Stimulated activated naive CD8-positive, alpha-beta T cell treated with anti-CD3 and anti-CD28 coated beads, Interleukin-15, amount 100 ng/mL, for 72 hours (primary cell): ENCODE results near the gene ADIPOR1.

ENCODE experiments used
- ATAC-seq: fragments of 150-1000 bp; cut with Tn5 transposase; 2 replicates; pipeline ENCODE4 v1.10.0; 2021; ENCODE audit warnings: mild to moderate bottlenecking, moderate library complexity
- DNase-seq, 2 donors: peaks; one replicate each; pipeline ENCODE4 v3.0.0; 2021 to 2022
- H3K27ac Mint-ChIP-seq, 2 donors: one replicate each; pipeline ENCODE4 v1.8.0; 2022; ENCODE audit warnings: mild to moderate bottlenecking in 2 of 2, mixed read lengths in 2 of 2, moderate library complexity in 2 of 2
- H3K27me3 Mint-ChIP-seq: one replicate; pipeline ENCODE4 v1.8.0; 2022; ENCODE audit warnings: mixed read lengths
- H3K4me1 Mint-ChIP-seq: one replicate; pipeline ENCODE4 v1.8.0; 2022; ENCODE audit warnings: mild to moderate bottlenecking, mixed read lengths
- H3K4me3 Mint-ChIP-seq, 2 donors: one replicate each; pipeline ENCODE4 v1.8.0; 2022; ENCODE audit warnings: mild to moderate bottlenecking in 2 of 2, mixed read lengths in 2 of 2, moderate library complexity in 1 of 2
- H3K9me3 Mint-ChIP-seq, 2 donors: one replicate each; pipeline ENCODE4 v1.8.0; 2022; ENCODE audit warnings: mixed read lengths in 2 of 2

Gene ADIPOR1

DNA sequence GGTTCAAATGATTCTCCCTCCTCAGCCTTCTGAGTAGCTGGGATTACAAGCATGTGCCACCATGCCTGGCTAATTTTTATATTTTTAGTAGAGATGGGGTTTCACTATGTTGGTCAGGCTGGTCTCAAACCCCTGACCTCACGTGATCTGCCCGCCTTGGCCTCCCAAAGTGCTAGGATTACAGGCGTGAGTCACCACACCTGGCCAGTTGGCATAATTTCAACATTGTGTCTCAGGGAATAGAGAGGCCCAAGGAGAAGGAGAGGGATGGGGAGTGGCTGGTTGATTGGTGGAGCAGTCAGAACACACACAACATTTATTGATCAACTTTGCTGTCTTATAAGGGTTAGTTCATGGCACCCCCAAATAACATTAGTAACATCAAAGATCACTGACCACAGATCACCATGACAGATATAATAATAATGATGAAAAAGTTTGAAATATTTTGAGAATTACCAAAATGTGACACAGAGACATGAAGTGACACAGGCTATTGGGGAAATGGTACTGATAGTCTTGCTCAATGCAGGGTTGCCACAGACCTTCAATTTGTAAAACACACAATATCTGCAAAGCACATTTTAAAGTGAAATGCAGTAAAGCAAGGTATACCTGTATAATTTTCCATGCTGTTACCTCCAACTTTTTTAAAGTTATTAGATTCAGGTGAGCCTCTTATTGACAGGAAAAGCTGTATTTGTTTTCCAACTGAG lies 24.8 kb upstream of the ADIPOR1 start:
- H3K4me1 Mint-ChIP-seq: no peaks in the 10 kb centered on the region
- no peaks in the 10 kb centered on the region for H3K9me3 Mint-ChIP-seq
- ATAC-seq: no peak
- no peak for DNase-seq
- peaks cover 13% of the 10 kb centered on the region for H3K27me3 Mint-ChIP-seq
- H3K27ac Mint-ChIP-seq: no peak overlapping the region
- no peak overlapping the region for H3K4me3 Mint-ChIP-seq

DNA sequence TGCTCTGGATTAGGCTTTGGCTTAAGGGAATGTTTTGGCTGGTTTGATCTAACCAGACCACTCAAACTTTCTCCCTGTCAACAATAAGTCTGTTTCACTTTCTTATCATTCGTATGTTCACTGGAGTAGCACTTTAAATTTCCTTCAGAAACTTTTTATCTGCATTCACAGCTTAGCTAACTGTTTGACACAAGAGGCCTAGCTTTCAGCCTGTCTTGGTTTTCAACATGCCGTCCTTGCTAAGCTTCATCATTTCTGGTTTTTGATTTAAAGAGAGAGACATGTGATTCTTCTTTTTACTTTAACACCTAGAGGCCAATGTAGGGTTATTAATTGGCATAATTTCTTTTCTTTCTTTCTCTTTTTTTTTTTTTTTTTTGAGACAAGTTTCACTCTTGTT lies 23.8 kb upstream of the ADIPOR1 start:
- H3K4me1 Mint-ChIP-seq: no peaks in the 10 kb centered on the region
- H3K9me3 Mint-ChIP-seq: no peaks in the 10 kb centered on the region
- DNase-seq (no peak), ATAC-seq (no peak)
- peaks cover 22% of the 10 kb centered on the region for H3K27me3 Mint-ChIP-seq
- H3K4me3 Mint-ChIP-seq: no peak overlapping the region
- no peak overlapping the region for H3K27ac Mint-ChIP-seq

DNA sequence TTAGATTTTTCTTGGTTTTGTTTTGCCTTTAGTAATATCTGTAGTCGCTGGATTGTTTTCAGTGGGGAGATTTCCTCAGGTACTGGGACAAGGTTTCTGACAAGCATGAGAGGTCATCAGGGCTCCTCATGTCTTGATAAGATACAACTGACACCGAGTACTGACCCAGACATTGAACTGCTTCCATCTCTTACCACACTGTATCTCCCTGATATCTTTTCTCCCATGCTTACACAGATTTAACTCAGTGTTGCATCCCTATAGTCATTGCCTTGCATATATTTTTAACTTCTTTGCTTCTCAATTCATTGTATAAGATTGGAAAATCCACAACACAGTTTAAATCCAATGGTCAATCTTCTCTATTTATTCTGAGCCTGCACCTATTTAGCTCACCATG lies 21.3 kb upstream of the ADIPOR1 start:
- peaks cover 29% of the 10 kb centered on the region for H3K27me3 Mint-ChIP-seq
- H3K27ac Mint-ChIP-seq: no peak overlapping the region
- no peaks in the 10 kb centered on the region for H3K4me1 Mint-ChIP-seq
- no peak overlapping the region for H3K4me3 Mint-ChIP-seq
- H3K9me3 Mint-ChIP-seq: no peaks in the 10 kb centered on the region
- ATAC-seq: no peak
- no peak for DNase-seq

DNA sequence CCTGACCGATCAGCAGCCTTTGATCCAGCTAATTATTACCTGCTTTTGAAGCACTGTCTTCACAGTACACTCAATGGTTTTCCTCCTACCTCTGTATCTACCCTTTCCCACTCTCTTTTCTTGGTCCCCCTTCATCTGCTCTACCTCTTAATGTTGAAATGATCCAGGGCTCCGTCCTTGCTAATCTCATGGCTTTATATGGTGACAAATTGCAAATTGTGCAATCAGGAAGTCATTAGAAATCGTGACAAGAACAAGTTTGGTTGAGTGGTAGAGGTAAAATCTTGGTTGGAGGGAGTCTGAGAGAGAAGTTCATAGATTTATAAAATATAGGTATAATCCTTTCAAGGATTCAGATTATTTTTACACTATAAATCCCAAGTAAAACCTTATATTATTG lies 18.5 kb upstream of the ADIPOR1 start:
- no peaks in the 10 kb centered on the region for H3K9me3 Mint-ChIP-seq
- H3K4me3 Mint-ChIP-seq: no peak overlapping the region
- no peak overlapping the region for H3K27ac Mint-ChIP-seq
- no peaks in the 10 kb centered on the region for H3K4me1 Mint-ChIP-seq
- ATAC-seq (no peak), DNase-seq (no peak)
- peaks cover 29% of the 10 kb centered on the region for H3K27me3 Mint-ChIP-seq

DNA sequence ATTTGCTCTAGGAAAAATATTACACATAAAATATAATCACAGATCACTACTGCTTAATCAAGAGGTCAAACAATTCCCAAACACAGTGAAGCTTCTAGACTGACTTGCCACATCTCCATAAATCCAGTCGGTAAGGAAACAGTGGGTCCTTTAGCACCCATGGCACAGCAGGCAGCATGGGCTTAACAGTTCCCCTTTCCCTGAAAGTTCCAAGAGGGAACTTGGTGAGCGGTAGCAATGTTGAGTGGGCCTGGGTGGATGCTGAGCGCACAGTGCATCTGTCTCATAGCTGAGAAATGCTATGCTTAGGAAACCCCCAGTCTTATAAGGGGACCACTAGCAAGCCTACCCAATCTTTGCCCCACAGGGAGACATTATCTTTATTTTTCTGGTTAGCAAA lies 16.7 kb upstream of the ADIPOR1 start:
- Mint-ChIP-seq H3K4me1 (no peaks in the 10 kb centered on the region), H3K27me3 (peaks cover 21% of the 10 kb centered on the region), H3K27ac (no peak overlapping the region), H3K4me3 (no peak overlapping the region), H3K9me3 (no peaks in the 10 kb centered on the region)
- no peak for DNase-seq
- no peak for ATAC-seq

DNA sequence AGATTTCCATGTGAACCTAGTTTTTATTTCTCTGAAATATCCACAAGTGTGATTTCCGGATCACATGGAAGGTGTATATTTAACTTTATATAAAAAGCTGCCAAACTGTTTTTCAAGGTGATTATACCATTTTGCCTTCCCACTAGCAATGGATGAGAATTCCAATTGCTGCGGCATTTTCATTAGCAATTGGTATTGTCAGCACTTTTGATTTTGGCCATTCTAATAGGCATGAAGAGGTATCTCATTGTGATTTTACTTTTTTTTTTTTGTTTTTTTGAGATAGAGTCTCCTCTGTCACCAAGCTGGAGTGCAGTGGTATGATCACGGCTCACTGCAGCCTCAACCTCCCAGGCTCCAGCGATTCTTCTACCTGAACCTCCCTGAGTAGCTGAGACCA lies 13.9 kb upstream of the ADIPOR1 start:
- no peak overlapping the region for H3K27ac Mint-ChIP-seq
- DNase-seq: no peak
- H3K4me1 Mint-ChIP-seq: peaks cover 14% of the 10 kb centered on the region
- no peaks in the 10 kb centered on the region for H3K9me3 Mint-ChIP-seq
- no peak overlapping the region for H3K4me3 Mint-ChIP-seq
- no peak for ATAC-seq
- H3K27me3 Mint-ChIP-seq: peaks cover 8% of the 10 kb centered on the region

DNA sequence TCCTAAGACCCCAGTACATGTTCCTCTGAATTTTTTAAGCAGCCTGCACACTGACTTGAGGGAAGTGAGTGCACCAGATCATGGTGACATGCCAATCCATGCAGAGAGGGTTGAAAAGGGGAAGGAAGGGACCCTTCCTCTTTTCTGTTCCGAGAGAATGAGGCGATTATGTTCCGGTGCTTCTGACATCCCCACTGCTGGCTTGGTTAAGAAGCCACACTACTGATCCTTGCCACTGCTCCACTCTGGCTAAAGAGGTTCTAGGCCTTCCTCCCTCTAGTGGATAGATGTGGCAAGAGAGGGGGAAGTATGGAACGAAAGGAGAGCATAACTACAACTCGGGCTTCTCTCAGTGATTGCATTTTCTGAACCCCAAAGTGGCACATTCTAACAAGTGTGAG lies 10.8 kb upstream of the ADIPOR1 start:
- H3K9me3 Mint-ChIP-seq: no peaks in the 10 kb centered on the region

DNA sequence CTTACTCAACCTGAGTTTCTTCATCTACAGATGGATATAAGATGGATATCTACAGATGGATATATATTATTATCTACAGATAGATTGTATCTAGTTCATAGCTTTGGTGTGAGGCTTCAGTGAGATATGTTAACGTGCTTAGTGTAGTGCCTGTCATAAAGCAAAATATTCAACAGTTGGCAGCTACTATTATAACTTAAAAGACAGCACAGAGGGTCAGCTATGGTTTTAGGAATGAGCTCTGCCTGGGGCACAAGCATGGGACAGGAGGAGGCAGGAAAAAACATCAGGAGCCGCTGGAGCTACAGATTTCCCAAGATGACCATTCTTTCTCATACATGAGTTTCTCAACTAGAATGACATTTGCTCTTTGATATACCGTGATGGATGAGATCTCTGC lies 10.2 kb upstream of the ADIPOR1 start:
- DNase-seq (no peak), ATAC-seq (no peak)
- H3K27ac Mint-ChIP-seq: no peak overlapping the region
- no peaks in the 10 kb centered on the region for H3K9me3 Mint-ChIP-seq
- no peaks in the 10 kb centered on the region for H3K27me3 Mint-ChIP-seq
- H3K4me1 Mint-ChIP-seq: peaks cover 39% of the 10 kb centered on the region
- peak overlapping the region; percentile 86 to 89 for H3K4me3 Mint-ChIP-seq

More for the DNA sequence above, 10.8 kb upstream of the ADIPOR1 start:
- H3K4me3 Mint-ChIP-seq: no peak overlapping the region
- peaks cover 39% of the 10 kb centered on the region for H3K4me1 Mint-ChIP-seq
- peak; percentile 46 to 58 for DNase-seq
- no peaks in the 10 kb centered on the region for H3K27me3 Mint-ChIP-seq
- ATAC-seq: peak; percentile 79
- peak overlapping the region in 1 of 2 donors; percentile 95 for H3K27ac Mint-ChIP-seq

DNA sequence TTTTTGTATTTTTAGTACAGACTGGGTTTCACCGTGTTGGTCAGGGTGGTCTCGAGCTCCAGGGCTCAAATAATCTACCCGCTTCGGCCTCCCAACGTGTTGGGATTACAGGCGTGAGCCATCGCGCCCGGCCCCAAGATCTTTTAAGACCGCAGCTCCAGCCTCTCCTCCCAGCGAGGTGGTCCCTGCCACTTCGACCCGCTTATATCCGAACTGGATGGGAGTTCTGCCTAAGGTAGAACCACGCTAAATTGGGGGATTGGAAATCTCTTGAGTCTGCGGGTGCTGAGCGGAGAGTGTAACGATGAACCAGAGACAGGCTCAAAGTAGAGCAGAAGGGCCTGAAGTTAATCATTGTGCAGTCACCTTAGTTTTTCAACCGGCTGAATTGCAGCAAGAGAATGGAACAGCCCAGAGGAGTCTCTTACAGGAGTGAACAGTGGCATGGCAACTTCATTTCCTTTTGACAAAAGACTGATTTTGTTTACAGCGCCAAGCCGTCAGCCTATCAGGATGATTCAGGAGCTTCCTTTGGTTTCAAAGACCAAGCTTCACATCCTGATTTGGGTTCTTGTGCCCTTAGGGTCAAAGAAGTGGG lies 9.7 kb upstream of the ADIPOR1 start:
- peak overlapping the region; percentile 86 to 89 for H3K4me3 Mint-ChIP-seq
- H3K27ac Mint-ChIP-seq: peak overlapping the region; percentile 77 to 92
- no peaks in the 10 kb centered on the region for H3K9me3 Mint-ChIP-seq
- peaks cover 39% of the 10 kb centered on the region for H3K4me1 Mint-ChIP-seq
- peak; percentile 10 to 16 for DNase-seq
- ATAC-seq: peak; percentile 6
- H3K27me3 Mint-ChIP-seq: no peaks in the 10 kb centered on the region

DNA sequence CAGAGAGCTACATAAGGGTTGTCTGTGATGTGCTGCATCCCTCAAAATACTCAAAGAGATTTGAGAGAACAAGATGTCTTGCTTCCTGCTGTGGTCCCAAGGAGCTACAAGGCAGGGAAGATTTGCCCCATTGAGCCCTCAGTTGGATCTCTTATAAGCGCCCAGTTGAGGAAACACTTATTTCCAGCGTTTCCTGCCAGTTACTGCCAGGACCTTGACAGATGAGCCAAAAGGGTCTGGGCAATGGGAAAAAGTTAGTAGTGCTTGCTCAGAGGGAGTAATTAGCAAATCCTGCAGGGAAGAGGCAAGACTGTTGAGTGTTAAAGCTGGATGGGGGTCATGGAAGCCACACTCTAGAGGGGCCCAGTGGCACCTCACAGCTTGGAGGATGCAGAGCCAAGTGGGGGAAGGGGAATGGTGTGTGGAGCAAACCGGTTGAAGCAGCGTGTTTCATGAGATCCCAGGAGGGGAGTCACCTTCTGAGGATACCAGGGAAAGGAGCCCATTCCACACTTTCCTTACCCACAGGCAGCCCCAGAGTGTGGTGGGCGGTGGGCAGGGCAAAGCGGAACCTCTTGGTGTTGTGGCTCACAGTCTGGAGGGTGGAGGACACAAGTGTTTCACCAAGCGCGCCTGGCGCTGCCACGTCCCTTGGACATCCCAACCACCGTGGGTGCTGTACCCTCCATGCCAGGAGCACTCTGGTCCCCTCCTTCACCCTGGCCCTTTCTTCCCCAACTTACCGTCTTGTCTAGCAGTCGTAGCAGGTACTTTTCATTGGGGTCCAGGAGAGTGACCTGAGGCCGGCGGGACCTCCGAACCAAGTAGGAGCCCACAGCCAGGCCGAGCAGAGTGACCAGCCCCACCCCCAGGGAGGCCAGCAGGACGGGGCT lies 8.1 kb upstream of the ADIPOR1 start:
- DNase-seq: peak in 1 of 2 donors; percentile 12
- peak overlapping the region; percentile 9 to 61 for H3K27ac Mint-ChIP-seq
- H3K27me3 Mint-ChIP-seq: no peaks in the 10 kb centered on the region
- ATAC-seq: no peak
- peaks cover 39% of the 10 kb centered on the region for H3K4me1 Mint-ChIP-seq
- no peaks in the 10 kb centered on the region for H3K9me3 Mint-ChIP-seq
- H3K4me3 Mint-ChIP-seq: peak overlapping the region; percentile 84 to 85

DNA sequence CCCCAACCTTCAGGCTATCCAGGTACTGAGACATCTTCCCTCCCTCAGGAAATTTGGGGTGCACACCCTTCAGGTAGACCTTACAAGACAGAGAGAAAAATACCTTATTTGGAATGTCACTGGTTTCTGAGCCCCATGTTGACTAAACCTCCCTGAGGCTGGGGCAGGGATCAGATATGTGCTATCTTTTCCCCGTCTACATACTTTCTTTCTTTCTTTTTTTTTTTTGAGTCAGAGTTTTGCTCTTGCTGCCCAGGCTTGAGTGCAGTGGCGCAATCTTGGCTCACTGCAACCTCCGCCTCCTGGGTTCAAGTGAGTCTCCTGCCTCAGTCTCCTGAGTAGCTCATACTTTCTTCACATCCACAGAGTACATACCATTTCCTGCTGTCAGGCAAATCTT lies 7.3 kb upstream of the ADIPOR1 start:
- ATAC-seq (no peak), DNase-seq (no peak)
- Mint-ChIP-seq H3K27me3 (no peaks in the 10 kb centered on the region), H3K27ac (no peak overlapping the region), H3K9me3 (no peaks in the 10 kb centered on the region), H3K4me1 (peaks cover 39% of the 10 kb centered on the region), H3K4me3 (no peak overlapping the region)

DNA sequence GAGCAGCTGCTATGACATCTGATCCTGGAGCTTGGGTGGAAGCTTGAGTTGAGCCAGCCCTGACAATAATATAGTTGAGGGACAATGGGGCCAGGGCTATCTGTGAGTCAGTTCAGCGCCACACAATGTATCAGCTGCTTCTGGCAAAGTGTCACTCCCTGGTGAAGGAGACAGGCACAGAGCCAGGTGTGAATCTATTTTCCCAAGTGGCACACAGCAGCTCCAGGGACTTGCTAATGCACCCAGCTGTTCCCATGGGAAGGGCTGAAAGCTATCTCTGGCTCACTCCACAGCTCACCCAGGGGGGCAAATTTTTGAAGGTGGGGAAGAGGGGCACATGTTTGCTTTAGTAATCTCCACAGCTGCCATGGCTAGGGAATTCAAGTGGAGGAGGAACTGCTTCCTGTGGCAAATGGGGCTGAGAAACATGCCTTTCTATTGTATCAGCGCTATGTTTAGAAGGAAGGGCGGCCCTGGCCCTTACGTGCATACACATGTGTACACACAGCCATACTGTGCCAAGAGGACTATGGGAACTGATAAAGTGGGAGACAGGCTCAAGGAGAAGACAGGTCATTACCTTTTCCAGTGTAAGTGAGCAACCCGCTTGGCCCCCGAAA lies 6.8 kb upstream of the ADIPOR1 start:
- H3K4me3 Mint-ChIP-seq: no peak overlapping the region
- H3K27ac Mint-ChIP-seq: no peak overlapping the region
- H3K4me1 Mint-ChIP-seq: peaks cover 39% of the 10 kb centered on the region
- H3K27me3 Mint-ChIP-seq: no peaks in the 10 kb centered on the region
- DNase-seq (no peak), ATAC-seq (no peak)
- no peaks in the 10 kb centered on the region for H3K9me3 Mint-ChIP-seq

DNA sequence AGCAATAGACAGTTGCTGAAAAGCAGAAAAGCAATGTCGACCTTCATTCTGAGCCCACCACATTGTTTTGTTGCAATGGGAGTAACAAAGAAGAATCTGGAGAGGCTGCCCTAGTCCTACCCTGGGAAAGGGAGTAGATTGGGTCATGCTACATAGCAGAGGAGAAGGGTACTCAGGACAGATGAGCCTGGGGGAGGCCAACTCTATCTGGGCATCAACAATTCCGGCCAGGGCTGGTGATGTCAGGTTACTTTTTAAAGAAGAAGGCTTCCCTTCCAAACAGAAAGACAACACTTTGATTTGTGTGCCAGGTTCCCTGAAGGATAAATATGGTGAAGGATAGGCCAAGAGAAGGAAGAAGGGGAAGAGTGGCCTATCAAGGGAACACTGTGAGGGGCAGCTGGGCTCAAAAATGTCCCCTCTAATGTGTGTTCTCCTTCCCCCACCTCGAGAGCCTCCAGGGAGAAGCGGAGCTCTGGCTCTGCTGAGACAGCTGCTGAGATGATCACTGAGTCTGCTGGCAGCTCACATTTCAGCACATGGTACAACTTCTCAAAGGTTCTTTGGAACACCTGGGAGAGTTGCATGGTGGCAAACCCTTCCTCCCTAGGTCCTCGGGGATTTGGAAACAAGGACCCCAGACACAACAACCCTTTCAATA lies 3.2 kb upstream of the ADIPOR1 start:
- no peak overlapping the region for H3K4me3 Mint-ChIP-seq
- ATAC-seq (no peak), DNase-seq (no peak)
- H3K4me1 Mint-ChIP-seq: peaks cover 37% of the 10 kb centered on the region
- no peak overlapping the region for H3K27ac Mint-ChIP-seq
- H3K27me3 Mint-ChIP-seq: no peaks in the 10 kb centered on the region
- H3K9me3 Mint-ChIP-seq: no peaks in the 10 kb centered on the region

DNA sequence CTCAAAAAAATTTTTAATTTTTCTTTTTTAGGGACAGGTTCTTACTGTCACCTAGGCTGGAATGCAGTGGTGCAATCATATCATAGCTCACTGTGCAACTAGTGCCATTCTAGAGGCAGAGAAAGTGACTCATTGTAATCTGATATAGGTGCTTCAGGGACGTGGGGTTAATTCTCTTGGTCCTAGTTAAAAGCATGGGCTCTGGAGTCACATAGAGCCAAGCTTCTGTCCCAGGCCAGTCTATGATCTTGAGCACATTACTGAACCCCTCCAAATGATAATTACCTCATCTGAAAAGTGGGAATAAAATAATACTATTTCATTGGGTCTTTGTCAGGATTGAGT lies 1.1 kb upstream of the ADIPOR1 start:
- DNase-seq (no peak), ATAC-seq (no peak)
- Mint-ChIP-seq H3K27ac (no peak overlapping the region), H3K9me3 (no peaks in the 10 kb centered on the region), H3K4me1 (peaks cover 31% of the 10 kb centered on the region), H3K27me3 (no peaks in the 10 kb centered on the region), H3K4me3 (no peak overlapping the region)

DNA sequence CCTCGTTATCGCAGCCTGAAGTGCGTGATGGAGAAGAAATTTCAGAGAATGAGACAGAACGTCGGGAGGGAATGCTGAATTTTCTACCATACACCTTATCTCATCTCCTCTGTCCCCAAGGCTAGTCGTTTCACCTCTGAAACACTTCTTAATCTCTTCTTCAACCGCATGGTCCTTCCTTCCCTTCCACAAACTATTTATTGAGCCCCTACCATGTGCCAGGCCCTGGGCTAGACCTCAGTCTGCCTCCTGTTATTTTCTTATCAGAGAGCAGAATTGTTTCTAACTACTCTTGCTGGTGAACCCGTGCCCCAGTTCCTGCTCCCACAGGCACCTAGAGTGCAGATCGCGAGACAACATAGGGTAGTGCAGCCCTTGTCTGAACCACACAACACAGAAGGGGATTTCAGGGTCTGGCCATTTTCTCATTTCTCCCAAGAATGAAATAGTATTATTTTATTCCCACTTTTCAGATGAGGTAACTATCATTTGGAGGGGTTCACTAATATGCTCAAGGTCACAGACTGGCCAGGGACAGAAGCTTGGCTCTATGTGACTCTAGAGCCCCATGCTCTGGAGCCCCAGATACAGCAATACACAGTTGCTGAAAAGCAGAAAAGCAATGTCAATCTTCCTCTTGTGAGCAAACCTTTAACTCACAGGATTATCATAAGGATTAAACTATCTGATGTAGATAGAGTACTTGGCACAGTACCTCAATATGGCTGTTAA lies 598 bp upstream of the ADIPOR1 start:
- H3K27me3 Mint-ChIP-seq: no peaks in the 10 kb centered on the region
- H3K9me3 Mint-ChIP-seq: no peaks in the 10 kb centered on the region
- peaks cover 35% of the 10 kb centered on the region for H3K4me1 Mint-ChIP-seq
- peak overlapping the region; percentile 88 for H3K4me3 Mint-ChIP-seq
- peak; percentile 37 for ATAC-seq
- DNase-seq: peak in 1 of 2 donors; percentile 23
- peak overlapping the region in 1 of 2 donors; percentile 68 for H3K27ac Mint-ChIP-seq
